Measurements from ENCODE around the gene MTNR1B.

MTNR1B gene

GRCh38 chr11:92969634-92970347 is at the start of gene MTNR1B:
TSS of gene MTNR1B (plus strand) at chr11:92969651. CDS start at chr11:92969726, 75 bp downstream.
- no peak within 1 kb of the TSS for H3K4me3 ChIP-seq (ENCODE audit: low read depth, low read length)

GRCh38 chr11:92920331-92920730 is 49.1 kb upstream of the MTNR1B start:
- H3K4me3 ChIP-seq (ENCODE audit: low read depth, low read length), result no peak overlapping the region
- no peak for TF ChIP-seq CTCF (IDR thresholded peaks at IDR 0.05; ENCODE audit: insufficient read depth, low read depth, low read length, missing control alignments)

More at GRCh38 chr11:92969634-92970347, at the start of gene MTNR1B:
- TF ChIP-seq CTCF (IDR thresholded peaks at IDR 0.05; ENCODE audit: insufficient read depth, low read depth, low read length, missing control alignments), result no peak
- DNase-seq (ENCODE audit: low read depth), result no peak

GRCh38 chr11:92922731-92923130 is 46.7 kb upstream of the MTNR1B start:
- no peak overlapping the region for H3K4me3 ChIP-seq (ENCODE audit: low read depth, low read length)
- no peak for TF ChIP-seq CTCF (IDR thresholded peaks at IDR 0.05; ENCODE audit: insufficient read depth, low read depth, low read length, missing control alignments)
- no peak for DNase-seq (ENCODE audit: low read depth)

More at GRCh38 chr11:92920331-92920730, 49.1 kb upstream of the MTNR1B start:
- DNase-seq (ENCODE audit: low read depth), result no peak

GRCh38 chr11:92929246-92929645 is 40.2 kb upstream of the MTNR1B start:
- peak; percentile 38 for DNase-seq (ENCODE audit: low read depth)
- no peak for TF ChIP-seq CTCF (IDR thresholded peaks at IDR 0.05; ENCODE audit: insufficient read depth, low read depth, low read length, missing control alignments)
- H3K4me3 ChIP-seq (ENCODE audit: low read depth, low read length), result no peak overlapping the region

GRCh38 chr11:92929653-92930052 is 39.8 kb upstream of the MTNR1B start:
- H3K4me3 ChIP-seq (ENCODE audit: low read depth, low read length), result no peak overlapping the region
- DNase-seq (ENCODE audit: low read depth), result peak; percentile 41
- no peak for TF ChIP-seq CTCF (IDR thresholded peaks at IDR 0.05; ENCODE audit: insufficient read depth, low read depth, low read length, missing control alignments)

GRCh38 chr11:92931746-92932422 is 37.6 kb upstream of the MTNR1B start:
- no peak for DNase-seq (ENCODE audit: low read depth)
- no peak overlapping the region for H3K4me3 ChIP-seq (ENCODE audit: low read depth, low read length)
- no peak for TF ChIP-seq CTCF (IDR thresholded peaks at IDR 0.05; ENCODE audit: insufficient read depth, low read depth, low read length, missing control alignments)
